ENCODE measurements around the gene OSCAR.
"Not testable (repeated sequence)": the region's sequence is repeated elsewhere in the genome, so short reads cannot be mapped to it uniquely, and the experiment has no call there.

The OSCAR gene

GRCh38 chr19:54125713-54126112, 25.1 kb upstream of the OSCAR start:
- DNase-seq (ENCODE audit: low spot score) = no peak

GRCh38 chr19:54124393-54124792, 23.8 kb upstream of the OSCAR start:
- DNase-seq (ENCODE audit: low spot score) = no peak

GRCh38 chr19:54123682-54124081, 23.1 kb upstream of the OSCAR start:
- DNase-seq (ENCODE audit: low spot score) = no peak

- no peak for DNase-seq (ENCODE audit: low spot score)
These were observed 20.7 kb upstream of the OSCAR start for GRCh38 chr19:54121259-54121658.

GRCh38 chr19:54115109-54116063, 14.8 kb upstream of the OSCAR start, which contains the start of the genes PRPF31 and TFPT:
TSS of gene PRPF31 (plus strand) at chr19:54115754. CDS start at chr19:54118279, 2,525 bp downstream.
TSS of gene TFPT (minus strand) at chr19:54115657. CDS start at chr19:54115269, 388 bp downstream.
- DNase-seq (ENCODE audit: low spot score) = peak; percentile 98

- peak; percentile 44 for DNase-seq (ENCODE audit: low spot score)
These were observed 13.9 kb upstream of the OSCAR start for GRCh38 chr19:54114340-54115108.

GRCh38 chr19:54109651-54110050, 9.0 kb upstream of the OSCAR start:
- DNase-seq (ENCODE audit: low spot score) = no peak

GRCh38 chr19:54108496-54108895, 7.9 kb upstream of the OSCAR start:
- no peak for DNase-seq (ENCODE audit: low spot score)

GRCh38 chr19:54107876-54108490, 7.4 kb upstream of the OSCAR start:
- DNase-seq (ENCODE audit: low spot score) = no peak

- DNase-seq (ENCODE audit: low spot score) = no peak
These were observed 6.1 kb upstream of the OSCAR start for GRCh38 chr19:54106716-54107115.

GRCh38 chr19:54105796-54106195, 5.2 kb upstream of the OSCAR start:
- DNase-seq (ENCODE audit: low spot score) = no peak

GRCh38 chr19:54104998-54105715, 4.6 kb upstream of the OSCAR start:
- DNase-seq (ENCODE audit: low spot score) = no peak

GRCh38 chr19:54102421-54103169, 2.0 kb upstream of the OSCAR start, which contains the start of gene NDUFA3:
TSS of gene NDUFA3 (plus strand) at chr19:54102855. CDS start at chr19:54102879, 24 bp downstream.
- DNase-seq (ENCODE audit: low spot score) = peak; percentile 100

GRCh38 chr19:54099903-54100255, 724 bp downstream of the OSCAR start:
- not testable (repeated sequence) for DNase-seq (ENCODE audit: low spot score)

- DNase-seq (ENCODE audit: low spot score) = no peak
These were observed 1.3 kb downstream of the OSCAR start for GRCh38 chr19:54099190-54099902.

- peak; percentile 52 for DNase-seq (ENCODE audit: low spot score)
These were observed 3.9 kb downstream of the OSCAR start for GRCh38 chr19:54096617-54097106.

- DNase-seq (ENCODE audit: low spot score) = peak; percentile 85
These were observed 4.6 kb downstream of the OSCAR start for GRCh38 chr19:54095859-54096616.

GRCh38 chr19:54095136-54095858, 5.3 kb downstream of the OSCAR start:
- no peak for DNase-seq (ENCODE audit: low spot score)
